ENCODE results near the gene B3GAT2.

The B3GAT2 gene

GRCh38 chr6:70839286-70840266, 117.3 kb downstream of the B3GAT2 start:
- DNase-seq (ENCODE audit: low spot score), result no peak
- no peak for TF ChIP-seq CTCF (IDR thresholded peaks at IDR 0.05; ENCODE audit: borderline replicate concordance, control extremely low read depth, extremely low read depth, insufficient read depth, missing control alignments)
- in situ Hi-C loops (cut with MboI; ENCODE audit: low sequenced_read_pairs, unreplicated experiment), result no loop called here

- DNase-seq (ENCODE audit: low spot score), result no peak
- in situ Hi-C loops (cut with MboI; ENCODE audit: low sequenced_read_pairs, unreplicated experiment), result no loop called here
Measured at GRCh38 chr6:70838907-70839285, 118.0 kb downstream of the B3GAT2 start.

GRCh38 chr6:70834520-70834919, 122.3 kb downstream of the B3GAT2 start:
- no peak for DNase-seq (ENCODE audit: low spot score)
- no peak for TF ChIP-seq CTCF (IDR thresholded peaks at IDR 0.05; ENCODE audit: borderline replicate concordance, control extremely low read depth, extremely low read depth, insufficient read depth, missing control alignments)
- in situ Hi-C loops (cut with MboI; ENCODE audit: low sequenced_read_pairs, unreplicated experiment), result no loop called here

More at GRCh38 chr6:70838907-70839285, 118.0 kb downstream of the B3GAT2 start:
- no peak for TF ChIP-seq CTCF (IDR thresholded peaks at IDR 0.05; ENCODE audit: borderline replicate concordance, control extremely low read depth, extremely low read depth, insufficient read depth, missing control alignments)

- no peak for DNase-seq (ENCODE audit: low spot score)
- in situ Hi-C loops (cut with MboI; ENCODE audit: low sequenced_read_pairs, unreplicated experiment), result no loop called here
- TF ChIP-seq CTCF (IDR thresholded peaks at IDR 0.05; ENCODE audit: borderline replicate concordance, control extremely low read depth, extremely low read depth, insufficient read depth, missing control alignments), result no peak
Measured at GRCh38 chr6:70831427-70831826, 125.4 kb downstream of the B3GAT2 start.

- in situ Hi-C loops (cut with MboI; ENCODE audit: low sequenced_read_pairs, unreplicated experiment), result no loop called here
- DNase-seq (ENCODE audit: low spot score), result peak; percentile 7
- no peak for TF ChIP-seq CTCF (IDR thresholded peaks at IDR 0.05; ENCODE audit: borderline replicate concordance, control extremely low read depth, extremely low read depth, insufficient read depth, missing control alignments)
Measured at GRCh38 chr6:70823651-70824050, 133.2 kb downstream of the B3GAT2 start.

GRCh38 chr6:70821751-70822150, 135.1 kb downstream of the B3GAT2 start:
- TF ChIP-seq CTCF (IDR thresholded peaks at IDR 0.05; ENCODE audit: borderline replicate concordance, control extremely low read depth, extremely low read depth, insufficient read depth, missing control alignments), result no peak
- in situ Hi-C loops (cut with MboI; ENCODE audit: low sequenced_read_pairs, unreplicated experiment), result no loop called here
- DNase-seq (ENCODE audit: low spot score), result no peak

All from GM13976 (cell line).